SK-N-SH treated with all-trans-retinoic acid at 6 μM for 48 hours (cell line): ENCODE results near the gene LMTK2.

Source experiments
- OSR1 ChIP-seq: fragments of 250-450 bp; sonication (Bioruptor Pico); IDR thresholded peaks from 2 replicates; pipeline ENCODE4 v1.8.0; 2022; ENCODE audit warnings: moderate library complexity, mild to moderate bottlenecking, inconsistent platforms
- RARB ChIP-seq: fragments of 250-450 bp; sonication (Bioruptor Pico); IDR thresholded peaks from 2 replicates; pipeline ENCODE4 v1.8.0; 2021; ENCODE audit warnings: mild to moderate bottlenecking, moderate library complexity
- ZFP3 ChIP-seq: fragments of 250-450 bp; sonication (Bioruptor Pico); IDR thresholded peaks from 2 replicates; pipeline ENCODE4 v1.5.0; 2020; ENCODE audit warnings: mild to moderate bottlenecking, moderate library complexity
- ZFP30 ChIP-seq: fragments of 450-650 bp; formaldehyde crosslinking; IDR thresholded peaks from 2 replicates; pipeline ENCODE4 v1.5.0; 2022; ENCODE audit warnings: mild to moderate bottlenecking, moderate library complexity
- ZNF8 ChIP-seq: fragments of 450-650 bp; formaldehyde crosslinking; IDR thresholded peaks from 2 replicates; pipeline ENCODE4 v1.5.0; 2020; ENCODE audit warnings: mild to moderate bottlenecking, moderate library complexity

GRCh38 chr7:98084631-98085030 lies 22.0 kb upstream of the LMTK2 start:
- TF ChIP-seq ZFP3 (CRISPR knock-in tag) = no peak
- TF ChIP-seq ZFP30 (CRISPR knock-in tag) = no peak
- TF ChIP-seq RARB (CRISPR knock-in tag) = no peak
- no peak for TF ChIP-seq ZNF8
- no peak for TF ChIP-seq OSR1 (CRISPR knock-in tag)
